CD4-positive, alpha-beta T cell treated with Interleukin-17A for 1 hour (primary cell): Measurements from ENCODE around the gene CATSPERE.
"Not testable (repeated sequence)": the region's sequence is repeated elsewhere in the genome, so short reads cannot be mapped to it uniquely, and the experiment has no call there.

ENCODE experiments used
- DNase-seq: peaks from one replicate; pipeline ENCODE4 v3.0.0-alpha.2; 2020

The CATSPERE gene

GRCh38 chr1:244634546-244634945 is 173.5 kb downstream of the CATSPERE start:
- no peak for DNase-seq

- no peak for DNase-seq
These were observed 175.6 kb downstream of the CATSPERE start for GRCh38 chr1:244636488-244637259.

GRCh38 chr1:244639561-244639960 is 178.5 kb downstream of the CATSPERE start:
- no peak for DNase-seq

GRCh38 chr1:244640917-244641316 is 179.8 kb downstream of the CATSPERE start:
- no peak for DNase-seq

- DNase-seq, result no peak
These were observed 181.5 kb downstream of the CATSPERE start for GRCh38 chr1:244642526-244642925.

- no peak for DNase-seq
These were observed 181.9 kb downstream of the CATSPERE start for GRCh38 chr1:244642988-244643387.

GRCh38 chr1:244645414-244645813 is 184.3 kb downstream of the CATSPERE start:
- no peak for DNase-seq

- no peak for DNase-seq
These were observed 184.8 kb downstream of the CATSPERE start for GRCh38 chr1:244645890-244646289.

- DNase-seq, result no peak
These were observed 186.7 kb downstream of the CATSPERE start for GRCh38 chr1:244647819-244648218.

- DNase-seq, result peak; percentile 6
These were observed 191.0 kb downstream of the CATSPERE start for GRCh38 chr1:244651956-244652622.

- DNase-seq, result peak; percentile 100
These were observed 191.8 kb downstream of the CATSPERE start, which contains the start of gene DESI2 for GRCh38 chr1:244652623-244653438. TSS of gene DESI2 (plus strand) at chr1:244653126. CDS start at chr1:244653314, 188 bp downstream.

GRCh38 chr1:244653439-244654107 is 192.5 kb downstream of the CATSPERE start:
- peak; percentile 21 for DNase-seq

- DNase-seq, result no peak
These were observed 193.3 kb downstream of the CATSPERE start for GRCh38 chr1:244654108-244655038.

GRCh38 chr1:244655186-244655585 is 194.1 kb downstream of the CATSPERE start:
- no peak for DNase-seq

- no peak for DNase-seq
These were observed 196.3 kb downstream of the CATSPERE start for GRCh38 chr1:244657421-244657820.

- DNase-seq, result no peak
These were observed 198.6 kb downstream of the CATSPERE start for GRCh38 chr1:244659694-244660093.

- no peak for DNase-seq
These were observed 199.5 kb downstream of the CATSPERE start for GRCh38 chr1:244660595-244660994.

GRCh38 chr1:244661569-244662312 is 200.7 kb downstream of the CATSPERE start:
- not testable (repeated sequence) for DNase-seq

GRCh38 chr1:244662599-244662998 is 201.5 kb downstream of the CATSPERE start:
- no peak for DNase-seq

- no peak for DNase-seq
These were observed 203.3 kb downstream of the CATSPERE start for GRCh38 chr1:244664353-244664752.

GRCh38 chr1:244665771-244666217 is 204.7 kb downstream of the CATSPERE start:
- DNase-seq, result peak; percentile 4
